Measurements from ENCODE around the gene TRMT112.
A peak's percentile ranks its signal among the peaks of the same experiment; 100 is the strongest.

TRMT112 gene

GRCh38 chr11:64317325-64317960 lies at the start of gene TRMT112:
TRMT112 (minus strand) TSS chr11:64317559; CDS start chr11:64317526, 33 bp downstream.
- peak; percentile 88 to 97 for DNase-seq

- no peak for DNase-seq
Observed at GRCh38 chr11:64366751-64367150, 49.4 kb upstream of the TRMT112 start.

GRCh38 chr11:64364911-64365310 lies 47.6 kb upstream of the TRMT112 start:
- DNase-seq: no peak

GRCh38 chr11:64364435-64364834 lies 47.1 kb upstream of the TRMT112 start:
- DNase-seq: no peak

- DNase-seq: no peak
Observed at GRCh38 chr11:64362339-64362738, 45.0 kb upstream of the TRMT112 start.

- no peak for DNase-seq
Observed at GRCh38 chr11:64361659-64362058, 44.3 kb upstream of the TRMT112 start.

GRCh38 chr11:64360448-64360921 lies 43.1 kb upstream of the TRMT112 start:
- DNase-seq: no peak

- DNase-seq: no peak
Observed at GRCh38 chr11:64359712-64360445, 42.5 kb upstream of the TRMT112 start.

- DNase-seq: peak; percentile 48 to 64
Observed at GRCh38 chr11:64358907-64359711, 41.8 kb upstream of the TRMT112 start, which contains the start of gene RPS6KA4. RPS6KA4 (plus strand) TSS chr11:64359162; CDS start chr11:64359236, 74 bp downstream.

- DNase-seq: no peak
Observed at GRCh38 chr11:64358536-64358906, 41.2 kb upstream of the TRMT112 start.

GRCh38 chr11:64357904-64358535 lies 40.7 kb upstream of the TRMT112 start:
- DNase-seq: no peak

- no peak for DNase-seq
Observed at GRCh38 chr11:64357446-64357845, 40.1 kb upstream of the TRMT112 start.

GRCh38 chr11:64356498-64357411 lies 39.4 kb upstream of the TRMT112 start:
- DNase-seq: no peak

GRCh38 chr11:64355078-64355940 lies 38.0 kb upstream of the TRMT112 start:
- peak; percentile 36 to 46 for DNase-seq

- no peak for DNase-seq
Observed at GRCh38 chr11:64353715-64354506, 36.6 kb upstream of the TRMT112 start.

GRCh38 chr11:64352995-64353714 lies 35.8 kb upstream of the TRMT112 start:
- no peak for DNase-seq

- DNase-seq: no peak
Observed at GRCh38 chr11:64352099-64352994, 35.0 kb upstream of the TRMT112 start.

GRCh38 chr11:64351136-64351631 lies 33.8 kb upstream of the TRMT112 start:
- no peak for DNase-seq
